ENCODE measurements around the gene METTL27. TPM values are rescaled to one million over a fixed set of nuclear protein-coding genes. Genes with fewer than 3 reads are reported as not detected.
A peak's percentile ranks its signal among the peaks of the same experiment; 100 is the strongest.
"Not testable (repeated sequence)": the region's sequence is repeated elsewhere in the genome, so short reads cannot be mapped to it uniquely, and the experiment has no call there.

METTL27 gene
- total RNA-seq, result 1 to 10 TPM; 3.0 to 4.4 TPM
- polyA plus RNA-seq, result 1 to 10 TPM in 2 of 3 donors, under 1 TPM in 1; 0.52 to 3.2 (median 1.5) TPM
- 0.25 to 2.7 (median 0.90) reads per million in 6 experiments for total RNA-seq

- peak; percentile 79 to 94 (median 86) for DNase-seq
- POLR2A ChIA-PET, result interaction anchor here (0.7 to 2.1 kb wide), 7 partner anchors 9 to 331 kb away, joined by 3 to 6 read pairs (median 4); partner anchors contain the start of genes ABHD11 and BAZ1B
- Mint-ChIP-seq H3K4me3 (peak within 1 kb of the TSS; percentile 81 to 91 (median 88)), H3K27me3 (no peaks in the 10 kb centered on the region), H3K9me3 (no peaks in the 10 kb centered on the region), H3K27ac (peak within 1 kb of the TSS; percentile 57 to 92 (median 86)), H3K4me1 (peaks cover 6 to 24% (median 16%) of the 10 kb centered on the region in 4 donors), H3K36me3 (no peaks in the 10 kb centered on the region)
- ATAC-seq, result peak; percentile 99
Measured at GRCh38 chr7:73842067-73842976, at the start of gene METTL27. Gene METTL27, minus strand, starts transcription at chr7:73842516. Its CDS starts 376 bp downstream, at chr7:73842140.

- H3K36me3 Mint-ChIP-seq, result peaks cover 0 to 6% (median 1%) of the 10 kb centered on the region in 3 donors
- no peak for ATAC-seq
Measured at GRCh38 chr7:73891178-73891885, 49.0 kb upstream of the METTL27 start.

GRCh38 chr7:73890555-73891147 lies 48.3 kb upstream of the METTL27 start:
- peaks cover 8 to 35% (median 17%) of the 10 kb centered on the region in 5 donors for H3K27me3 Mint-ChIP-seq
- H3K4me1 Mint-ChIP-seq, result peaks cover 0 to 5% (median 0%) of the 10 kb centered on the region in 4 donors
- POLR2A ChIA-PET, result no interaction called here
- no peak overlapping the region for H3K27ac Mint-ChIP-seq
- peaks cover 0 to 1% (median 0%) of the 10 kb centered on the region in 3 donors for H3K36me3 Mint-ChIP-seq
- H3K4me3 Mint-ChIP-seq, result no peak overlapping the region
- ATAC-seq (no peak), DNase-seq (no peak)
- peaks cover 0 to 4% (median 0%) of the 10 kb centered on the region in 9 donors for H3K9me3 Mint-ChIP-seq

More at GRCh38 chr7:73891178-73891885, 49.0 kb upstream of the METTL27 start:
- Mint-ChIP-seq H3K4me3 (no peak overlapping the region), H3K9me3 (peaks cover 0 to 7% (median 2%) of the 10 kb centered on the region in 9 donors), H3K4me1 (peaks cover 0 to 5% (median 0%) of the 10 kb centered on the region in 4 donors), H3K27me3 (peaks cover 5 to 31% (median 17%) of the 10 kb centered on the region in 5 donors), H3K27ac (peak overlapping the region in 2 of 10 donors; percentile 29 to 57)
- POLR2A ChIA-PET, result no interaction called here
- no peak for DNase-seq

- H3K4me3 Mint-ChIP-seq, result no peak overlapping the region
- no peaks in the 10 kb centered on the region for H3K36me3 Mint-ChIP-seq
- peak overlapping the region in 1 of 10 donors; percentile 44 for H3K27ac Mint-ChIP-seq
Measured at GRCh38 chr7:73888959-73889358, 46.6 kb upstream of the METTL27 start.

GRCh38 chr7:73887762-73888161 lies 45.4 kb upstream of the METTL27 start:
- H3K27me3 Mint-ChIP-seq, result peaks cover 11 to 35% (median 23%) of the 10 kb centered on the region in 5 donors
- H3K36me3 Mint-ChIP-seq, result no peaks in the 10 kb centered on the region
- no peak for ATAC-seq
- DNase-seq, result no peak
- no peaks in the 10 kb centered on the region for H3K9me3 Mint-ChIP-seq
- peaks cover 0 to 5% (median 0%) of the 10 kb centered on the region in 4 donors for H3K4me1 Mint-ChIP-seq
- no peak overlapping the region for H3K4me3 Mint-ChIP-seq
- peak overlapping the region in 1 of 10 donors; percentile 17 for H3K27ac Mint-ChIP-seq
- POLR2A ChIA-PET, result no interaction called here

More at GRCh38 chr7:73888959-73889358, 46.6 kb upstream of the METTL27 start:
- Mint-ChIP-seq H3K27me3 (peaks cover 11 to 32% (median 23%) of the 10 kb centered on the region in 5 donors), H3K4me1 (peaks cover 0 to 5% (median 0%) of the 10 kb centered on the region in 4 donors), H3K9me3 (no peaks in the 10 kb centered on the region)
- DNase-seq (no peak), ATAC-seq (no peak)
- POLR2A ChIA-PET, result no interaction called here

GRCh38 chr7:73885975-73886798 lies 43.9 kb upstream of the METTL27 start:
- POLR2A ChIA-PET, result no interaction called here
- DNase-seq, result no peak
- Mint-ChIP-seq H3K4me3 (no peak overlapping the region), H3K27me3 (peaks cover 11 to 31% (median 23%) of the 10 kb centered on the region in 5 donors), H3K27ac (peak overlapping the region in 1 of 10 donors; percentile 74), H3K36me3 (no peaks in the 10 kb centered on the region), H3K9me3 (no peaks in the 10 kb centered on the region), H3K4me1 (peaks cover 0 to 4% (median 0%) of the 10 kb centered on the region in 4 donors)
- no peak for ATAC-seq

GRCh38 chr7:73885433-73885974 lies 43.2 kb upstream of the METTL27 start:
- no peaks in the 10 kb centered on the region for H3K9me3 Mint-ChIP-seq
- peaks cover 11 to 30% (median 21%) of the 10 kb centered on the region in 5 donors for H3K27me3 Mint-ChIP-seq
- ATAC-seq (no peak), DNase-seq (no peak)
- peaks cover 0 to 2% (median 0%) of the 10 kb centered on the region in 4 donors for H3K4me1 Mint-ChIP-seq
- no peaks in the 10 kb centered on the region for H3K36me3 Mint-ChIP-seq
- POLR2A ChIA-PET, result no interaction called here
- peak overlapping the region in 1 of 10 donors; percentile 16 for H3K27ac Mint-ChIP-seq
- H3K4me3 Mint-ChIP-seq, result no peak overlapping the region

GRCh38 chr7:73884867-73885422 lies 42.6 kb upstream of the METTL27 start:
- ATAC-seq, H3K9me3 Mint-ChIP-seq, POLR2A ChIA-PET, DNase-seq, H3K36me3 Mint-ChIP-seq, H3K4me3 Mint-ChIP-seq, H3K4me1 Mint-ChIP-seq: not testable (repeated sequence)
- Mint-ChIP-seq H3K27me3 (peaks cover 11 to 33% (median 25%) of the 10 kb centered on the region in 5 donors), H3K27ac (peak overlapping the region in 2 of 10 donors; percentile 16 to 73)

- no peak for DNase-seq
- no peak for ATAC-seq
- H3K27me3 Mint-ChIP-seq, result peaks cover 5 to 23% (median 14%) of the 10 kb centered on the region in 5 donors
- no peaks in the 10 kb centered on the region for H3K36me3 Mint-ChIP-seq
- H3K4me1 Mint-ChIP-seq, result no peaks in the 10 kb centered on the region
- H3K27ac Mint-ChIP-seq, result no peak overlapping the region
- POLR2A ChIA-PET, result no interaction called here
- H3K9me3 Mint-ChIP-seq, result no peaks in the 10 kb centered on the region
- H3K4me3 Mint-ChIP-seq, result no peak overlapping the region
Measured at GRCh38 chr7:73882047-73882402, 39.7 kb upstream of the METTL27 start.

- no peaks in the 10 kb centered on the region for H3K36me3 Mint-ChIP-seq
- no peaks in the 10 kb centered on the region for H3K9me3 Mint-ChIP-seq
- no peaks in the 10 kb centered on the region for H3K4me1 Mint-ChIP-seq
- H3K27ac Mint-ChIP-seq, result no peak overlapping the region
- DNase-seq, result no peak
- no peak for ATAC-seq
- POLR2A ChIA-PET, result no interaction called here
- peaks cover 5 to 20% (median 9%) of the 10 kb centered on the region in 5 donors for H3K27me3 Mint-ChIP-seq
- H3K4me3 Mint-ChIP-seq, result no peak overlapping the region
Measured at GRCh38 chr7:73881352-73882046, 39.2 kb upstream of the METTL27 start.
